ENCODE data around the gene CCNI2.

- no peak for TF ChIP-seq CTCF (IDR thresholded peaks at IDR 0.05)
- no peak for TF ChIP-seq ATF2 (CRISPR knock-in tag; IDR thresholded peaks at IDR 0.05; ENCODE audit: borderline replicate concordance, low read depth)
- TF ChIP-seq FOXP4 (CRISPR knock-in tag; IDR thresholded peaks at IDR 0.05): no peak
- no peak for TF ChIP-seq JUN (CRISPR knock-in tag; IDR thresholded peaks at IDR 0.05)
- no peak for TF ChIP-seq MAX (CRISPR knock-in tag; IDR thresholded peaks at IDR 0.05)
- no peak for TF ChIP-seq FOXK1 (CRISPR knock-in tag; IDR thresholded peaks at IDR 0.05)
- no peak for TF ChIP-seq ZNF423 (CRISPR knock-in tag; IDR thresholded peaks at IDR 0.05)
- no peak for TF ChIP-seq RELA (CRISPR knock-in tag; IDR thresholded peaks at IDR 0.05; ENCODE audit: borderline replicate concordance)
- no peak for TF ChIP-seq ZNF425 (CRISPR knock-in tag; conservative IDR thresholded peaks at IDR 0.05)
- TF ChIP-seq ZNF532 (CRISPR knock-in tag; IDR thresholded peaks at IDR 0.05; ENCODE audit: borderline replicate concordance): no peak
- TF ChIP-seq CREB1 (CRISPR knock-in tag; IDR thresholded peaks at IDR 0.05): no peak
Measured at GRCh38 chr5:132788508-132788907, 41.3 kb downstream of the CCNI2 start.

Measured in WTC11 (cell line).